Caki2 (cell line): ENCODE measurements around the gene GAL3ST2. TPM values are rescaled to one million over a fixed set of nuclear protein-coding genes. Genes with fewer than 3 reads are reported as not detected.
"Not testable (repeated sequence)": the region's sequence is repeated elsewhere in the genome, so short reads cannot be mapped to it uniquely, and the experiment has no call there.

Experiments
- DNase-seq: peaks from one replicate; pipeline ENCODE4 v3.0.0-alpha.2; 2015; ENCODE audit warnings: low read depth
- in situ Hi-C: cut with HindIII; loops from 2 replicates; pipeline ENCODE4 v1.10.0; 2016; ENCODE audit warnings: low sequenced_read_pairs, low pct_unique_long_range_greater_than_20kb, mixed read lengths
- total RNA-seq: library from RNA; depleted of rRNA; stranded (reverse); fragments of >200 nt; shearing (Covaris generic); gene quantifications from 2 replicates; pipeline ENCODE4 v1.2.3, GENCODE V29; 2014; ENCODE audit warnings: low replicate concordance

The GAL3ST2 gene
- total RNA-seq, 1 experiment from 2014 or later = not detected

GRCh38 chr2:241823531-241824437, 47.2 kb downstream of the GAL3ST2 start:
- DNase-seq, in situ Hi-C loops: not testable (repeated sequence)

GRCh38 chr2:241827394-241827793, 50.8 kb downstream of the GAL3ST2 start:
- no peak for DNase-seq
- in situ Hi-C loops = no loop called here

GRCh38 chr2:241833101-241833663, 56.6 kb downstream of the GAL3ST2 start:
- in situ Hi-C loops = no loop called here
- no peak for DNase-seq

GRCh38 chr2:241833756-241834526, 57.3 kb downstream of the GAL3ST2 start:
- in situ Hi-C loops, DNase-seq: not testable (repeated sequence)

DNA sequence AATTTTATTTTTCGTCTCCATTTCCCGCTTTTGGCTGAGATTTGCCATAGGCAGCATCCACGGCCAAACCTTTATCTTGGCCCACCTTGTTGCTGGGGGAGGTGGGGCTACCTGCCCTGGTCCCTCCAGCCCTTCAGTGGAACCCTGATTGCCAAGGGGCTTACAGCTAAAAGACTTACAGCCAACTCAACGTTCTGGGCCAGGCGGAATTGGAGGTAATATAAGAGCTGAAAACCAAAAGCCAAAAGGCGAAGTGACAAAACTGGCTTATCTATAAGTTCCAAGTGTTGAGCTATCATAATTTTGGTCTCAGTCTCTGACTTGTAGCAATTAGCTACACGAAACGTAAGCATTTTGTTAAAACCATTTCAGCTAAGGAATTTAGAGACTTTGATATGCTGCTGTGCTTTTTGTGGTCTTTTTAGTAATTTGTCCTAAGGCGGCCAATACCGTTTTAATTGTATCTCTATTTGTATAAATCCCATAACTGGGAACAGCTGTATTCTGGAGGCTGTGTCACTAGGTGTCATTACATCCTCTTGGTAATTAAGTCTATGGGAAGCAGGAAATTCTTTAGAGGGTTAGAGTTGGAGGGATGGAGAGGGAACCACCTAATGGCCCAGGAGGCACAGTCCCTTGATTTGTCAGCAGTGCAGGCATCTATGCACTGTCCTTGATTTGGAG, 58.0 kb downstream of the GAL3ST2 start:
- DNase-seq = no peak
- in situ Hi-C loops = no loop called here

- no peak for DNase-seq
- in situ Hi-C loops = no loop called here
Measured at GRCh38 chr2:241835611-241836010, 59.0 kb downstream of the GAL3ST2 start.

DNA sequence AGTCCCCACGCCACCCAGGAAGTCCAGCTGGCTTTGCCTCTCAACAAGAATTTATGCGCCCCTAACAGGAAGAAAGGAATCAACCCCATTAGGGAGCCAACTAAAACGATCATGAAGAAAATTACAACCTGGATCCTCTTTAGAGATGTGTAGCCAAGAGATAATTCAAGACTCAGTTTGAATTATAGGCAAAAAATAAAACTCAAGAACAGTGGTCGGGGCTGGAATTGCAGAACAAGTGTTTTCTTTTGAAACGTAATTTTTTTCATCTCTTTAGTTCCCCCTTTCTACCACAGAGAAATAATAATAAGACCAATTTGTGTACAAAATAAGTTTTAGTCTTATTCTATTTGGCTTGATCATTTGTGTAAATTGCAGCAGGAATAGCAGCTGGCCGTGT, 59.7 kb downstream of the GAL3ST2 start:
- in situ Hi-C loops = no loop called here
- DNase-seq = no peak

- in situ Hi-C loops = no loop called here
- no peak for DNase-seq
Measured at GRCh38 chr2:241837197-241837965, 60.8 kb downstream of the GAL3ST2 start.

- DNase-seq = no peak
- in situ Hi-C loops = no loop called here
Measured at GRCh38 chr2:241841181-241842066, 64.8 kb downstream of the GAL3ST2 start.

GRCh38 chr2:241842067-241842415, 65.4 kb downstream of the GAL3ST2 start:
- in situ Hi-C loops = no loop called here
- no peak for DNase-seq

DNA sequence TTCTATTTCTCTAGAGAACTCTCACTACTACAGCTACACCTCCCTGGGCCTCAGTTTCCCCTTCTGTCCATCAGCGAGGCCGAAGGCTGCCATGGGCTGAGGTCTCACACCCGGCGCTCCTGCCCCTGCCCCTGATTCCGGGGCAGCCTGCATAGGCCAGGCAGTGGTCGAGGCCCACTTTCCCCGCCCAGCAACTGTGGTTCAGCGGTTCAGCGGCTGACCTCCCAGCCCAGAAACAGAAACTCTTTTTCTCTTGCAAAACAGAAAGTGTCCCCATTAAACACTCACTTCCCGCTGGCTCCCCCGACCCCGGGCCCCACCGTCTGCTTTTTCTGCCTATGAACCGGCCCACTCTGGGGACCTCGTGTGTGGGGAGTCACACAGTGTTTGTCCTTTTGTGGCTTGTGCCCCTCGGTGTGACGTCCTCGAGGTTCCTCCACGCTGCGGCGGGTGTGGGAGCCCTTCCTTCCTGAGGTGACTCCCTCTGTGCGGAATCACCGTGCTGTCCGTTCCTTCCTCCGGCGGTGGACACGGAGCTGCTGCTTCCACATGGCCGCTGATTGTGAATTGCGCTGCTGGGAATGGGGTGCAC, 66.1 kb downstream of the GAL3ST2 start:
- in situ Hi-C loops = no loop called here
- no peak for DNase-seq

DNA sequence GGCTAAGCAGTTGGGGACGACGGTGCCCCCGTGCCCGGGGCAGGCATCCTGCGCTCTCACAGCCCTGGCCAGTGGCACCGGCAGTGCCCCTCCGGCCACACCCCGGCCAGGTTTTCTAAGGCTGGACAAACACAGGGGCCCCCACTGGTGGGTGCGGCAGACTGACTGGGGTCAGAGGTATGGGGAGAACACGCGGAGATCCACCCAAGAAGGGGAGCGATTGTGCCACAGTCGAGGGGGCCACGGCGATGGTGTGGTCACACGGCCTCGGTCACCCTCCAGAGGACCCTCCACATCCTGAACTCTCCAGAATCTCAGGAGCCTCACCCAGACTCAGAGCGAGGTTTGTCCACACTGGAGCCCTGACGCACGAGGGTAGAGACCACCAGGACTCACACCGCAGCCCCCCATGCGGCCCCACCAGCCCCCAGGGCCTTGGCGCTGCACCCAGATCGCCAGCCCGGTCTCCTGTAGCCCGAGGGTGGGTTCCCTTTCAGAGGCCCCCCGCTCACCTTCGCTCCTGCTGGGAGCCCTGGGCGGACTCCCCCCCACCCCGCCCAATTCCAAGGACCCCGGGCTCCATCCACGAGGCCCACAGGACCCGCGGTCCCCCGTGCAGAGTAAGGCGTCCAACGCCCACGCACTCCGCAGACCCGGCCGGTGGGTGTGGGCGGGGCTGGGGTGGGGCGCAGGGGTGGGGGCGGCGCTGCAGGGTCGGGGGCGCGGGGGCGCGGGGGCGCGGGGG, 66.9 kb downstream of the GAL3ST2 start:
- in situ Hi-C loops = no loop called here
- no peak for DNase-seq

- peak; percentile 45 for DNase-seq
- in situ Hi-C loops = no loop called here
Measured at GRCh38 chr2:241844066-241844728, 67.6 kb downstream of the GAL3ST2 start.

- no peak for DNase-seq
- in situ Hi-C loops = no loop called here
Measured at GRCh38 chr2:241844831-241845578, 68.4 kb downstream of the GAL3ST2 start.

DNA sequence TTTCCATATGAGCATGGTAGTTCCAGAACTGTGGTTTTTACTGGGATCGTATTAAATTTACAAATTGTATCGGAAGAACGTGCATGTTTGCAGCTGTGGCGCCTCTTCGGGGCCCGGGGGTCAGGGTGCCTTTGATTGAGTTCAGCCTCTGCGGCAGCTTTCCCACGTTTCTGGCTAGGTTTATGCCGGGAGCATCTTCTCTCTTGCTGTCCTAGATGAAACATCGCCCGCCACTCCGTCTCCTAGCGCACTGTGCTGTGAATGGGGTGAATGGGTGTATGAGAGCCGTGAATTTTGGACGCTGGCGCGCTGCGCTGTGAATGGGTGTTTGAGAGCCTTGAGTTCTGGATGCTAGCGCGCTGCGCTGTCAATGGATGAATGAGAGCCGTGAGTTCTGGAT, 69.8 kb downstream of the GAL3ST2 start:
- no peak for DNase-seq
- in situ Hi-C loops = no loop called here
